GM23338 (cell line): ENCODE measurements around the gene PCNX3.

Experiments used
- CTCF ChIP-seq, 2 experiments: fragments of 200-600 bp in 1 of 2; sonication (generic) in 1 of 2; conservative IDR thresholded peaks; 2 replicates each; pipeline versions ENCODE4 v1.5.1 to v1.6.1; 2016 to 2017; ENCODE audit warnings: antibody characterized with exemption in 2 of 2, low read depth in 2 of 2, mild to moderate bottlenecking in 2 of 2, moderate library complexity in 1 of 2
- ETS1 ChIP-seq: IDR thresholded peaks from 2 replicates; pipeline ENCODE4 v1.6.1; 2016; ENCODE audit warnings: antibody characterized with exemption
- EZH2 ChIP-seq: fragments of 200-600 bp; sonication (generic); IDR thresholded peaks from one replicate; pipeline ENCODE4 v1.8.0; 2017; ENCODE audit warnings: antibody characterized with exemption, mild to moderate bottlenecking, low read depth; ENCODE audit not compliant: unreplicated experiment
- EZH2phosphoT487 ChIP-seq: fragments of 200-600 bp; sonication (generic); IDR thresholded peaks from one replicate; pipeline ENCODE4 v1.8.1; 2018; ENCODE audit warnings: antibody characterized with exemption; ENCODE audit not compliant: unreplicated experiment
- POLR2AphosphoS5 ChIP-seq: IDR thresholded peaks from 2 replicates; pipeline ENCODE4 v1.6.1; 2016; ENCODE audit warnings: antibody characterized with exemption, low read depth

GRCh38 chr11:65574109-65574810 is 41.3 kb upstream of the PCNX3 start:
- no peak for TF ChIP-seq EZH2
- TF ChIP-seq EZH2phosphoT487 = no peak
- TF ChIP-seq CTCF (conservative IDR thresholded peaks at IDR 0.05; ENCODE audit: low read depth in 2 of 2) = peak; percentile 51 to 79
- peak; percentile 26; the same call in 1 of the 2 replicates for TF ChIP-seq POLR2AphosphoS5
- no peak for TF ChIP-seq ETS1
